ENCODE measurements around the gene SUN2. TPM values are rescaled to one million over a fixed set of nuclear protein-coding genes. Genes with fewer than 3 reads are reported as not detected.

Gene SUN2
- total and polyA plus RNA-seq, 10 of the 15 experiments (the other 5 are each of a cell fraction or from before 2014, with no cell fraction given): 0.18 to 107 (median 35.9) TPM

GRCh38 chr22:38699143-38699542, 56.7 kb downstream of the SUN2 start:
- TF ChIP-seq ELK1 (IDR thresholded peaks at IDR 0.05; ENCODE audit: low read depth, low read length): no peak
- TF ChIP-seq MXI1 (IDR thresholded peaks at IDR 0.05; ENCODE audit: low read depth, low read length): peak; percentile 53; the same call in 1 of the 2 replicates
- intact Hi-C loops (cut with micrococcal nuclease; ENCODE audit: unreplicated experiment) (no loop called here), in situ Hi-C loops (cut with MboI) (no loop called here)
- H3K27me3 ChIP-seq (replicated peaks in 1 of 2; ENCODE audit: control insufficient read depth in 2 of 2, insufficient read depth in 2 of 2, low read length in 1 of 2): no peaks in the 10 kb centered on the region
- BruUV-seq (replicated peaks): no TSS peak
- peaks cover 55% of the 10 kb centered on the region for H3K79me2 ChIP-seq (ENCODE audit: control insufficient read depth, insufficient read depth, low read length)
- no peaks in the 10 kb centered on the region for H3K9me3 ChIP-seq (replicated peaks; ENCODE audit: control insufficient read depth, insufficient read depth, low read length)
- no peak for DNase-seq (ENCODE audit: low read depth, low spot score)
- ChIA-PET CTCF (interaction anchor here (1.1 to 4.4 kb wide), 3 partner anchors 8 to 647 kb away, joined by 3 to 45 read pairs (median 17); partner anchors contain the start of gene TOMM22), POLR2A (interaction anchor here (0.6 to 5.9 kb wide), 10 partner anchors 8 to 243 kb away, joined by 3 to 43 read pairs (median 4); partner anchors contain the start of genes DMC1, SUN2 and TOMM22), RAD21 (ENCODE audit: unreplicated experiment) (interaction anchor here (1.2 to 5.3 kb wide), 4 partner anchors 9 to 394 kb away, joined by 3 to 30 read pairs (median 8); partner anchors contain the start of gene TOMM22), SMC1A (ENCODE audit: uncharacterized antibody, unreplicated experiment) (interaction anchor here (0.7 to 7.6 kb wide), 9 partner anchors 9 to 197 kb away, joined by 3 to 54 read pairs (median 5); partner anchors contain the start of genes CBY1, FAM227A, GTPBP1 and TOMM22)
- ATAC-seq: no peak
- peak overlapping the region; percentile 86 for H3K4me3 ChIP-seq
- H2AFZ ChIP-seq (ENCODE audit: control insufficient read depth, low read depth, low read length): no peak overlapping the region
- no peaks in the 10 kb centered on the region for H4K20me1 ChIP-seq (ENCODE audit: control insufficient read depth, insufficient read depth)
- 54% methylated on average over 5 of the region's 5 CpGs for WGBS (ENCODE audit: insufficient coverage, insufficient replicate concordance, low lambda C conversion rate, missing lambda C conversion rate)
- peaks cover 8% of the 10 kb centered on the region for H3K4me1 ChIP-seq (ENCODE audit: control insufficient read depth, insufficient read depth, low read length)
- H3K9ac ChIP-seq (ENCODE audit: control insufficient read depth, insufficient read depth, low read length): peak overlapping the region; percentile 90; the same call in 1 of the 2 replicates
- no peak for FAIRE-seq
- H3K36me3 ChIP-seq (ENCODE audit: control insufficient read depth in 2 of 2, insufficient read depth in 2 of 2, low read length in 1 of 2): 0 out of 4 replicates have a peak, but pooled peaks cover 0 to 7% of the 10 kb centered on the region in 2 experiments
- peak overlapping the region; percentile 83 for H3K4me2 ChIP-seq (ENCODE audit: control insufficient read depth, insufficient read depth)
- H3K27ac ChIP-seq (ENCODE audit: control insufficient read depth, insufficient read depth): peak overlapping the region; percentile 89

- peaks cover 55% of the 10 kb centered on the region for H3K79me2 ChIP-seq (ENCODE audit: control insufficient read depth, insufficient read depth, low read length)
- no peak for FAIRE-seq
- peak; percentile 89 for TF ChIP-seq MLLT1 (IDR thresholded peaks at IDR 0.05)
- TF ChIP-seq ZBTB40 (IDR thresholded peaks at IDR 0.05; ENCODE audit: borderline replicate concordance): 0 out of 2 replicates have a peak, but pooled peaks have one; percentile 12
- TF ChIP-seq FOXK2 (IDR thresholded peaks at IDR 0.05): no peak
- TF ChIP-seq MYB (IDR thresholded peaks at IDR 0.05; ENCODE audit: borderline replicate concordance, low read depth, low read length): no peak
Measured at GRCh38 chr22:38698407-38699094, 57.2 kb downstream of the SUN2 start.

More at GRCh38 chr22:38698407-38699094, 57.2 kb downstream of the SUN2 start:
- ChIA-PET CTCF (interaction anchor here (0.7 to 4.4 kb wide), 6 partner anchors 9 to 803 kb away, joined by 3 to 45 read pairs (median 4); partner anchors contain the start of gene TOMM22), RAD21 (ENCODE audit: unreplicated experiment) (interaction anchor here (1.2 to 5.3 kb wide), 4 partner anchors 10 to 393 kb away, joined by 3 to 30 read pairs (median 3); no protein-coding TSS in a partner anchor), SMC1A (ENCODE audit: uncharacterized antibody, unreplicated experiment) (interaction anchor here (0.7 to 7.6 kb wide), 9 partner anchors 9 to 196 kb away, joined by 3 to 54 read pairs (median 4); partner anchors contain the start of genes CBY1, FAM227A, GTPBP1 and TOMM22), POLR2A (interaction anchor here (0.6 to 5.9 kb wide), 11 partner anchors 9 to 767 kb away, joined by 3 to 43 read pairs (median 5); partner anchors contain the start of genes CBY1, DMC1, FAM227A and SUN2)
- Histone ChIP-seq H3K4me3 (peak overlapping the region; percentile 86), H2AFZ (ENCODE audit: control insufficient read depth, low read depth, low read length) (no peak overlapping the region), H3K36me3 (ENCODE audit: control insufficient read depth in 2 of 2, insufficient read depth in 2 of 2, low read length in 1 of 2) (0 out of 4 replicates have a peak, but pooled peaks cover 0 to 7% of the 10 kb centered on the region in 2 experiments), H3K27ac (ENCODE audit: control insufficient read depth, insufficient read depth) (no peak overlapping the region), H3K9me3 (replicated peaks; ENCODE audit: control insufficient read depth, insufficient read depth, low read length) (no peaks in the 10 kb centered on the region), H3K27me3 (replicated peaks in 1 of 2; ENCODE audit: control insufficient read depth in 2 of 2, insufficient read depth in 2 of 2, low read length in 1 of 2) (no peaks in the 10 kb centered on the region), H3K4me1 (ENCODE audit: control insufficient read depth, insufficient read depth, low read length) (peaks cover 8% of the 10 kb centered on the region), H3K4me2 (ENCODE audit: control insufficient read depth, insufficient read depth) (peak overlapping the region; percentile 83), H3K9ac (ENCODE audit: control insufficient read depth, insufficient read depth, low read length) (peak overlapping the region; percentile 90), H4K20me1 (ENCODE audit: control insufficient read depth, insufficient read depth) (no peaks in the 10 kb centered on the region)
- 97% methylated on average over 13 of the region's 13 CpGs for WGBS (ENCODE audit: insufficient coverage, insufficient replicate concordance, low lambda C conversion rate, missing lambda C conversion rate)
- DNase-seq (ENCODE audit: low read depth, low spot score): no peak
- no TSS peak for BruUV-seq (replicated peaks)
- in situ Hi-C loops (cut with MboI) (no loop called here), intact Hi-C loops (cut with micrococcal nuclease; ENCODE audit: unreplicated experiment) (no loop called here)
- no peak for ATAC-seq

All from GM12878 (cell line).